Activated naive CD4-positive, alpha-beta T cell treated with anti-CD3 and anti-CD28 coated beads, Interleukin-2, amount 10 ng/mL, durations not matched to agents 5 hours and 36 hours (primary cell): Measurements from ENCODE around the gene DPF1. TPM values are rescaled to one million over a fixed set of nuclear protein-coding genes. Genes with fewer than 3 reads are reported as not detected.

Source experiments
- total RNA-seq, 2 experiments: library from RNA; stranded (reverse); gene quantifications; one replicate each; pipeline ENCODE4 v1.2.3, GENCODE V29; 2021

The DPF1 gene
- 1 to 10 TPM in 1 of 2 experiments, under 1 TPM in 1; 0.51 to 1.0 TPM for total RNA-seq

DNA sequence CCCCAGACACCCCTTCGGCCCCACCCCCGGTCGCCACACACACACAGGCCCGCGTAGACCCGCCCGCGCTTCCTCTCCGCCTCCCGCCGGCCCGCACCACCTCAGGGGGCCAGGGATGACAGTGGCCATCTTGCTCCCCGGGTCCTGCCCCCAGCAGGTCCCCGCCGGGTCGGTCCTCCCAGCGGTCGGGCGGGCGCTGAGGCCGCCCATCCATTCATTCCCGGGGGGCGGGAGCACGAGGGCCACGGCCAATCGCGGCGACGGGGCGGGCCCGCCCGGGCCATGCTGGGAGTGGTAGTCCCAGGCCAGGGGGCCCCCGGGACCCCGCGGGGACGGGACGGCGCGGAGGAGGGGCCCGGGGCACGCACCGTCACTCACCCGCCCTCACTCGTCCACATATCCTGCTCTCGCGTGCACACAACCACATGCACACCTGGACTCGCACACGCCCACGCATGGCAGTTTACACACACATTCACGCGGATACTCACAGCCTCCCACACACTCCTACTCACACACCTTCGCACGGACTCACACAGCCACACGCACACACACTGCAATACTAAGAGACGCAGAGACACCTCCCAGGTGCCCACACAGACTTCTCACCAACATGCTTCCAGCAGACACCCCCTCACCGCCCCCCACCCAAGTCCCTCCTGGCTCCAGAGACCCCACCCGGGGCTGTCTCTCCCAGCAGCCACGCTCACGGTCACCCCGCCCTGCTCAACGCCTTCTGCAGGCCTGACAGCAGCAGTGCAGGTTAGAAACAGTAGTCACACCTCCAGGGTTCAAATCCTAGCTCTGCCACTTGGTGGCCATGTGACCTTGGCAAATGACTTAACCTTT lies at the start of gene DPF1:
Gene DPF1 (minus strand): TSS at position 209 of the 849 bp plus-strand sequence. CDS start 80 bp downstream, at position 129.

GRCh38 chr19:38264486-38265212 lies 40.6 kb upstream of the DPF1 start, which contains the start of gene SPINT2:
SPINT2 (plus strand) TSS chr19:38264573; CDS start chr19:38264893, 320 bp downstream.

Other genes with a start within 250 kb of the DPF1 start
- not detected for gene PPP1R14A, start 32.2 kb upstream of the DPF1 start, total RNA-seq
- gene SPINT2, start 40.4 kb upstream of the DPF1 start, total RNA-seq, result 10 to 100 TPM; 12.6 to 12.7 TPM
- gene C19orf33, start 80.0 kb upstream of the DPF1 start, total RNA-seq, result not detected
- gene YIF1B, start 91.7 kb upstream of the DPF1 start, total RNA-seq, result 10 to 100 TPM; 54.9 to 60.0 TPM
- 10 to 100 TPM; 13.5 to 14.5 TPM for gene KCNK6, start 95.6 kb upstream of the DPF1 start, total RNA-seq
- 1 to 10 TPM; 4.4 to 4.7 TPM for gene CATSPERG, start 111.6 kb upstream of the DPF1 start, total RNA-seq
- gene PSMD8, start 150.3 kb upstream of the DPF1 start, total RNA-seq, result 100 to 1,000 TPM; 143 to 145 TPM
- gene GGN, start 163.8 kb upstream of the DPF1 start, total RNA-seq, result under 1 TPM; 0.12 to 0.18 TPM
- gene SPRED3, start 164.5 kb upstream of the DPF1 start, total RNA-seq, result 1 to 10 TPM; 1.8 to 2.6 TPM
- 10 to 100 TPM; 29.4 to 32.9 TPM for gene FAM98C, start 178.9 kb upstream of the DPF1 start, total RNA-seq
- 1 to 10 TPM; 1.0 to 1.4 TPM for gene RASGRP4, start 202.0 kb upstream of the DPF1 start, total RNA-seq
- 1 to 10 TPM; 1.2 to 1.8 TPM for gene RYR1, start 209.5 kb upstream of the DPF1 start, total RNA-seq